NOMO-1 treated with dmso at 0.1 percent for 144 hours (cell line): ENCODE results near the gene EFNB1.

Experiments
- DNase-seq: peaks from one replicate; lab custom pipeline; 2025; ENCODE audit not compliant: unreplicated experiment; lab: John Stamatoyannopoulos, UW

EFNB1 gene

GRCh38 chrX:68880846-68881552 is 52.2 kb downstream of the EFNB1 start:
- DNase-seq, result no peak

DNA sequence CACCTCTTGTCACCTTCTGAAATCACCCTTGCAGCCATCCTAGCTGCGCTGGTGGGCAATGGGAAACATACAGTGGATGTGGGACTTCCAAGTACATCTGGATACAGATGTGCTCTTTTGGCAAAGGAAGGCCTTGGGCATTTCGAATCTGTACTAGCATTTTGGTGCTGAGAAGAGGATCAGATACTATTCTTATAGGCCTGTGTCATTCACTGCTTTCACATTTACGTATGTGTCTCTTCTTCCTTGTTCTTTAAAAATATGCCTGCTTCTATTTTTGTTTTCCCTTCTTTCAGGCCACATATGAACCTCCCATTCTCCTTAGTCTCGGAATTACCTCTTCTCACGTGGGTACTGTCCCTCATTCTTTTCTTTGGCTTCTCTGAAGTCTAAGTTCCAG is 53.1 kb downstream of the EFNB1 start:
- no peak for DNase-seq

DNA sequence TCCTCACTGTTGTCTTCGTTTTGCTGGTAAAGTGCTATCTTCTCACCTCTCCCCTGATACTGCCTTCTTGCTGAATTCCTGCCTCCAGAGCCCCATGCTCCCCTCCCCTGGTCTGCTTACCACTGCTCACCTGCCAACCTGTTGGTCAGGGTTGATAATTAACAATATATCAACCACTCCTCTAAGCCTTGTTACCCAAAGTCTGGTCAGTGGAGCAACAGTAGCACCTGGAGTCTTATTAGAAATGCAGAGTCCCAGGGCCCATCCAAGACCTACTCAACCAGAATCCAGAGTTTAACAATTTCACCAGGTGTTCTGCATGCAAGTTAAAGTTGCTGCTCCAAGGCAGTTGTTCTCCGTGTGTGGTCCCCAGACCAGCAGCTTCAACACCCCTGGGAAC is 55.0 kb downstream of the EFNB1 start:
- no peak for DNase-seq

DNA sequence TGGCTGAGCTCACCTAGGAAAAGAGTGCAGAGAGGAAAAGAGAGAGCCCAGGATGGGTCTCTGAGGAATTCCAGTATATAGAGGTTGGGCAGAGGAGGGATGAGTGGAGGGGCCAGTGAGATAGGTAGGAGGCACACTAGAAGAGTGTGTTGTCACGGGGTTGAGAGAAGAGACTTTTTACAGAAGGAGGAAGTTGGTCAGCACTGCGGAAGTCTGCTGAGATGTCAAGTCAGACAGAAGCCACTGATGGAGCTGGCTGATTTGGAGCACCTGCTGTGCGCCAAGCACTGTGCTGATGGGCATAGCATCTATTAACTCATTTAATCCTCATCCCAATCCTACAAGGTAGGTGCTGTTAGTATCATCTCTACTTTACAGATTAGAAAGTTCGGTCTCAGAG is 60.4 kb downstream of the EFNB1 start:
- DNase-seq, result no peak
